Mesothelial cell of epicardium (in vitro differentiated cells): ENCODE results near the gene ZNF219. TPM values are rescaled to one million over a fixed set of nuclear protein-coding genes. Genes with fewer than 3 reads are reported as not detected.

Experiments used
- DNase-seq, 2 experiments: peaks; one replicate each; pipeline ENCODE4 v3.0.0; 2021; ENCODE audit warnings: low spot score in 2 of 2; ENCODE audit not compliant: unreplicated experiment in 2 of 2
- H3K27ac Mint-ChIP-seq: 2 replicates; pipeline ENCODE4 v1.8.0; 2021; ENCODE audit warnings: mixed read lengths
- H3K27me3 Mint-ChIP-seq: 2 replicates; pipeline ENCODE4 v1.8.0; 2021; ENCODE audit warnings: low read depth, mixed read lengths
- H3K36me3 Mint-ChIP-seq: 2 replicates; pipeline ENCODE4 v1.8.0; 2021; ENCODE audit warnings: mixed read lengths
- H3K4me1 Mint-ChIP-seq: 2 replicates; pipeline ENCODE4 v1.8.0; 2021; ENCODE audit warnings: mixed read lengths
- H3K4me3 Mint-ChIP-seq: 2 replicates; pipeline ENCODE4 v1.8.0; 2021; ENCODE audit warnings: mild to moderate bottlenecking, moderate library complexity, mixed read lengths
- H3K9me3 Mint-ChIP-seq: 2 replicates; pipeline ENCODE4 v1.8.0; 2021; ENCODE audit warnings: mixed read lengths
- total RNA-seq: library from RNA; stranded (reverse); gene quantifications from 3 replicates; pipeline ENCODE4 v1.2.1, GENCODE V29; 2021
- TF ChIP-seq, protein P1 (sequence below): fragments of 200-600 bp; sonication (generic); IDR thresholded peaks from one replicate; pipeline ENCODE4 v1.5.0; 2021; ENCODE audit warnings: antibody characterized with exemption; ENCODE audit not compliant: unreplicated experiment

The ZNF219 gene
- total RNA-seq, 1 donor from 2014 or later: 75.2 TPM

- DNase-seq: no peak
- peaks cover 19% of the 10 kb centered on the region for H3K36me3 Mint-ChIP-seq
- TF ChIP-seq, protein P1, sequence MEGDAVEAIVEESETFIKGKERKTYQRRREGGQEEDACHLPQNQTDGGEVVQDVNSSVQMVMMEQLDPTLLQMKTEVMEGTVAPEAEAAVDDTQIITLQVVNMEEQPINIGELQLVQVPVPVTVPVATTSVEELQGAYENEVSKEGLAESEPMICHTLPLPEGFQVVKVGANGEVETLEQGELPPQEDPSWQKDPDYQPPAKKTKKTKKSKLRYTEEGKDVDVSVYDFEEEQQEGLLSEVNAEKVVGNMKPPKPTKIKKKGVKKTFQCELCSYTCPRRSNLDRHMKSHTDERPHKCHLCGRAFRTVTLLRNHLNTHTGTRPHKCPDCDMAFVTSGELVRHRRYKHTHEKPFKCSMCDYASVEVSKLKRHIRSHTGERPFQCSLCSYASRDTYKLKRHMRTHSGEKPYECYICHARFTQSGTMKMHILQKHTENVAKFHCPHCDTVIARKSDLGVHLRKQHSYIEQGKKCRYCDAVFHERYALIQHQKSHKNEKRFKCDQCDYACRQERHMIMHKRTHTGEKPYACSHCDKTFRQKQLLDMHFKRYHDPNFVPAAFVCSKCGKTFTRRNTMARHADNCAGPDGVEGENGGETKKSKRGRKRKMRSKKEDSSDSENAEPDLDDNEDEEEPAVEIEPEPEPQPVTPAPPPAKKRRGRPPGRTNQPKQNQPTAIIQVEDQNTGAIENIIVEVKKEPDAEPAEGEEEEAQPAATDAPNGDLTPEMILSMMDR: no peak
- H3K27ac Mint-ChIP-seq: peak overlapping the region; percentile 93
- no peaks in the 10 kb centered on the region for H3K9me3 Mint-ChIP-seq
- H3K4me1 Mint-ChIP-seq: peaks cover 31% of the 10 kb centered on the region
- peak overlapping the region; percentile 87 for H3K4me3 Mint-ChIP-seq
- H3K27me3 Mint-ChIP-seq: peaks cover 7% of the 10 kb centered on the region
These were observed 26.4 kb downstream of the ZNF219 start for GRCh38 chr14:21072031-21072473.

DNA sequence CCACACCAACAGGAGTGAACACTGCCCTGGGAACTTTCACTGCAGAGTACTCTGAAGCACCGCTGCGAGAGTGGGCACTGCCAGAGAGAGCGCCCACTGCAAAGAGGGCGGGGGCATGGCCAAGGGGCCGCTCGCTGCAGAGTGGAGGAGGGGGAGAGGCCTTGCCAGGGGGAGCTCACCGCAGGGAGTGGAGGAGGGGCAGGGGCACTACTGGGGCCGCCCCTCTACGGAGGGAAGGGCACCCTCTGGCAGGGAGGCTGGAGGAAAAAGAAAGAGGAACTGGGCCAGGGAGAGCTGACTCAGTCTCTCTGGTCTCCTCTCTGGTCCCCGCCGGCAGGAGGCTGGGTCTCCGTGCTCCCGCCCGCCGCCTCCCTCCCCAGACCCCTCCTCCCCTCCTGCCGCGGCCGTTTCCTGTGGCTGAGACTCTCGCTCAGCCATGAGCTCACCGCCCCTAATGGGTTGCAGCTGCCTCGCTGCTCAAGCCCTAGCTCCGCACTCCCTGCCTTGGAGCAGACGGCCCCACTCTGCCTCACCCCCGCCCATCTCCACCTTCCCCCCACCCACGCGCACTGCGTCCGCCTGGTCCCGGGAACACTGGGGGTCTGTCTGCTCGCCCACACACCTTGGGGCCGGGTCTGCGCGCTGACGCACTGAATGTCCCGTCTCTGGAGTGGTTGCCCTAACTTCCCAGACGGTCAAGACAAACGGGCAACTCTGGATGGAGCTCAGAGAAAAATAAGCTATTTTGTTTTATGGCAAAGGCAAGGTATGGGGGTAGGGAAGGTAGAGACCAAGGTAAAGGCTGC is 27.0 kb downstream of the ZNF219 start:
- Mint-ChIP-seq H3K9me3 (no peaks in the 10 kb centered on the region), H3K27ac (peak overlapping the region; percentile 93), H3K36me3 (peaks cover 15% of the 10 kb centered on the region), H3K4me1 (peaks cover 31% of the 10 kb centered on the region), H3K4me3 (peak overlapping the region; percentile 87), H3K27me3 (peaks cover 7% of the 10 kb centered on the region)
- TF ChIP-seq, protein P1: no peak
- peak; percentile 75 to 81 for DNase-seq

DNA sequence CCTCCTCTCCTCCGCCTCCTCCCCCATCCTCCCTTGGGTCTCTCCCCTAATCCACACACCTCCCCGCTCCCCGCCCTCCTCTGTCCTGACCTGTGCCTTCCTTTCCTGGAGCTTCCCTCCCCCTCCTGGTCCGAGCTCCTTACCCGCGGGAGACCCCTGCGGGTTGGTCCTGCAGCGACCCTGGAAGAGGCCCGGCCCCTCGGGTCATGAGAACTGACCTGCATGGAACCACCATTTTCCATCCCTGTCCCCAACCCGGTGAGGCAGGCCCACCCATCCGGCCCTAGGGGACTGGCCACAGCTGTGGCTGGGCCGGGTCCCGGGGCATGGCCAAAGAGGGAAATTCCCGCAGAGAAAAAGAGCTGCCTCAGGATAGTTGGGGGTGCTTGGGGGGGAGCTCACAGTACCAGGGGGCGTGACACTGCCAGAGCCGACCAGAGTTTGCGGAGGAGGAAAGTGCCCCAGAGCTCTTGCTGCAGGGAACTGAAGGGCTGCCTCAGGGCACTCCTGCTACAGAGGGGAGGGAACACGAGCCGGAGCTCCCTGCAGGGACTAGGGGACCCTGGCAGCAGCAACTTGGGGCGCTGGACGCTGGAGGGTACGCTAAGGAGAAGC is 27.7 kb downstream of the ZNF219 start:
- H3K4me1 Mint-ChIP-seq: peaks cover 31% of the 10 kb centered on the region
- H3K27ac Mint-ChIP-seq: peak overlapping the region; percentile 93
- peak in 1 of 2 experiments; percentile 49 for DNase-seq
- TF ChIP-seq, protein P1: no peak
- peak overlapping the region; percentile 87 for H3K4me3 Mint-ChIP-seq
- H3K9me3 Mint-ChIP-seq: no peaks in the 10 kb centered on the region
- H3K36me3 Mint-ChIP-seq: peaks cover 8% of the 10 kb centered on the region
- H3K27me3 Mint-ChIP-seq: peaks cover 7% of the 10 kb centered on the region

DNA sequence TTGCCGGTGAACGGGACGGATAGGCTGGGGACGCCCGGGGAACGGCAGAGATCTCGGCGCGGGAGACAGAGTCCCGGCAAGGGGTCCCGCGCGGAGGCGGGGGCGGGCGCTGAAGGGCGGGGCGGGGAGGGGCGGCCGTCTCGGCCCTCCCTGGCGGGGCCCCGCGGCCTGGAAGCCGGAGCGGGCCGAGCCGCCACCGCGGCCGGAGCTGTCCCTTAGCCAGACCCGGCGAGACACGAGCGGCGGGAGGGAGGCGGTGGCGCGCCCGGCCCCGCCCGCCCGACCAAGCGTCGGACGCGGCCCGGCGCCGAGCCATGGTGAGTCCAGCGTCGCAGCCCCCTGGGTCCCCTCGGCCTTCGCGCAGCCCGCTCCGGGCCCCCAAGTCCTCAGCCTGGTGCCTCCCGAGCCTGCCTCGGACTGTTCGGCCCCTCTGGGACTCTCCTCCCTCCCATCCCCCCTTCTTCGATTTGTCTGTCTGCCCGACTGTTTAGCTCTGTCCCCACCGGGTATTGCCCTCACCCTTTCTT is 28.3 kb downstream of the ZNF219 start, which contains the start of gene ARHGEF40:
Gene ARHGEF40 (plus strand): TSS at position 222 of the 527 bp plus-strand sequence. CDS start 93 bp downstream, at position 315.
- Mint-ChIP-seq H3K4me1 (peaks cover 31% of the 10 kb centered on the region), H3K4me3 (peak within 1 kb of the TSS; percentile 88), H3K36me3 (peaks cover 5% of the 10 kb centered on the region), H3K27ac (peak within 1 kb of the TSS; percentile 95), H3K9me3 (no peaks in the 10 kb centered on the region), H3K27me3 (peaks cover 7% of the 10 kb centered on the region)
- TF ChIP-seq, protein P1: no peak
- peak in 1 of 2 experiments; percentile 59 for DNase-seq

DNA sequence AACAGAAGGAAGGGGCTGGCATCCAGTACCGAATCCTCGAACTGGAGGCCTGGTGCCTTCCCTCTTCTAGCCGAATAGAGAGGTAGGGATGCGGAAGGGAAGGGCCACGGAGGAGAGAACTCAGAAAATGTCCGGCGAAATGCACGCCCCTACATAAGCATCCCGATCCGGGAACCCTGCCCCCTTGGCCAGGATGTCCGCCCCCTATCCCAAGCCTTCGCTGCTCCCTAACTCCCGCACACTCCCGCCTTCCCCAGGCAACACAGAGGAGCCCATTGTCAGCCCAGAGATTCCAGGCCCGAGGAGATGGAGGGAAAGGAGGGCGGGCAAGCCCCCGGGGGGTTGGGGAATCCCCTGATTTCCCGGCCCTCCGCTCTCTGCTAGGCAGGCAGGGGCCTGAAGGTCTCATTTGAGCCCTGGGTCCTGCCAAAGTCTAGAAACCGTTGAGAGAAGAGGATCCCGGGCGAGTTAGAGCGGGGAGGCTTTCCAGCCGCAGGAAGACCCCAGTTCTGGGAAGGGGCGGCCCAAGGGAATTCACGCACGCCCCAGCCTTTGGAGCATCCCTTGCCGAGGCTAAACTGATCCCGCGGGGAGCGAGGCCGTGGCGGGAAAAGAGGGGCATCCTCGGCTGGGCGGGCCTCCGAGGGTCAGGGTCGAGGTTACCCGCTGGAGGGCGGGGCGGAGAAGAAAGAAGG is 28.9 kb downstream of the ZNF219 start:
- peaks cover 5% of the 10 kb centered on the region for H3K36me3 Mint-ChIP-seq
- peaks cover 7% of the 10 kb centered on the region for H3K27me3 Mint-ChIP-seq
- H3K27ac Mint-ChIP-seq: peak overlapping the region; percentile 95
- peaks cover 31% of the 10 kb centered on the region for H3K4me1 Mint-ChIP-seq
- H3K9me3 Mint-ChIP-seq: no peaks in the 10 kb centered on the region
- DNase-seq: no peak
- peak overlapping the region; percentile 88 for H3K4me3 Mint-ChIP-seq
- TF ChIP-seq, protein P1: no peak
